ENCODE measurements around the gene DECR2. TPM values are rescaled to one million over a fixed set of nuclear protein-coding genes. Genes with fewer than 3 reads are reported as not detected.

The DECR2 gene
- total and polyA plus RNA-seq, 2 of the 13 experiments (the other 11 are each of a cell fraction or from before 2014, with no cell fraction given) = 36.3 to 44.6 TPM

DNA sequence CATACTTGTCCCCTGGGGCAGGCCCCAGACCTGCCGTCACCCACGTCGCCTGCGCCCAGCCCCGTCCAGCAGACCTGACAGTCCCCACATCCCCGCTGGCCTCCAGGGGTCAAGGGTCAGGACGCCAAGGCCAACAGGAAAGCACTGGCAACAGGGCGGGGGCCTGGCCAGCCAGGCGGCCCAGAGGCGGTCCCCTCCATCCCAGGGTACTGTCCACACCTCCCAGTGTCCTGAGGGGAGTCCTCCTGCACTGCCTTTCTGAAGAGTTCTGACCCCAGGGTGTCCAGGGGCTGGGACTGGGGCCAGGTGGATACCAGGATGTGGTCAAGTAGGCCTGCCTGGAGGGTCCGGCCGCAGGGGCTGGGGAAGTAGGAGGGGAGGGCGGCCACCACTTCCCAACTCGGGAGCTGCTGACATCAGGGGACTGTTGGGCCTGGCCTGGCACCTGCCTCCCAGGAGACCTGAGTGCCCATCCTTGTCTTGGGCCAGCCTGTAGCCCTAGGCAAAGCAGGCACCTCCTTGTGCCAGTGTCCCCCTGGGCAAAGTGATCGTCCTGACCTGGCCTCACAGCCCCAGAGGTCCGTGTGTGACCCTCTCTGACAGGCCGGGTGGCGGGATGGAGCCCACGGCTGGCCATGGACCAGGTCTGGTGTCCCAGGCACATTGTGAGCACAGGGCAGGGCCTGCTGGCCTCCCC is 42.5 kb upstream of the DECR2 start (continued):
- 0 out of 2 replicates have a peak, but pooled peaks have one; percentile 15 for TF ChIP-seq ZNF318 (CRISPR knock-in tag; IDR thresholded peaks at IDR 0.05)
- TF ChIP-seq ZNF879 (CRISPR knock-in tag; IDR thresholded peaks at IDR 0.05) = no peak; the same call in 1 of the 2 replicates
- TF ChIP-seq ZBTB38 (CRISPR knock-in tag; IDR thresholded peaks at IDR 0.05) = peak; percentile 78; the same call in 1 of the 2 replicates
- TF ChIP-seq NCOA5 (CRISPR knock-in tag; IDR thresholded peaks at IDR 0.05) = no peak
- no peak for TF ChIP-seq SIN3A (IDR thresholded peaks at IDR 0.05; ENCODE audit: borderline replicate concordance, low read depth, low read length)
- TF ChIP-seq HMGXB3 (CRISPR knock-in tag; IDR thresholded peaks at IDR 0.05; ENCODE audit: borderline replicate concordance) = 0 out of 2 replicates have a peak, but pooled peaks have one; percentile 43
- no peak for TF ChIP-seq ZNF619 (CRISPR knock-in tag; IDR thresholded peaks at IDR 0.05)
- peak; percentile 68; the same call in 1 of the 2 replicates for TF ChIP-seq ARNT2 (CRISPR knock-in tag; IDR thresholded peaks at IDR 0.05; ENCODE audit: low read depth)
- TF ChIP-seq ARID5B (CRISPR knock-in tag; IDR thresholded peaks at IDR 0.05) = peak; percentile 75
- peak; percentile 85; the same call in 1 of the 2 replicates for TF ChIP-seq HDAC1 (CRISPR knock-in tag; IDR thresholded peaks at IDR 0.05)
- no peak for TF ChIP-seq CENPX (CRISPR knock-in tag; IDR thresholded peaks at IDR 0.05)
- TF ChIP-seq HNRNPH1 (optimal IDR thresholded peaks at IDR 0.05; ENCODE audit: low read depth, low read length) = no peak

Measured in HepG2 (cell line).